ENCODE measurements around the gene EZH1. TPM values are rescaled to one million over a fixed set of nuclear protein-coding genes. Genes with fewer than 3 reads are reported as not detected.
A peak's percentile ranks its signal among the peaks of the same experiment; 100 is the strongest.

EZH1 gene
- total RNA-seq, 1 experiment from 2014 or later, result 22.4 TPM

GRCh38 chr17:42779304-42779935 lies 34.6 kb upstream of the EZH1 start (continued):
- no peak for TF ChIP-seq ESRRA (CRISPR knock-in tag; IDR thresholded peaks at IDR 0.05; ENCODE audit: borderline replicate concordance)

- H3K36me3 Mint-ChIP-seq, result peaks cover 30% of the 10 kb centered on the region
- H3K27ac Mint-ChIP-seq, result no peak overlapping the region
- peaks cover 25% of the 10 kb centered on the region for H3K4me1 Mint-ChIP-seq
- no peak overlapping the region for H3K4me3 Mint-ChIP-seq
- ATAC-seq (no peak), DNase-seq (ENCODE audit: low spot score) (no peak)
- TF ChIP-seq HMGA2 (CRISPR knock-in tag; IDR thresholded peaks at IDR 0.05) (no peak), NFYB (CRISPR knock-in tag; conservative IDR thresholded peaks at IDR 0.05; ENCODE audit: low read depth) (no peak)
- TF ChIP-seq, protein P1, sequence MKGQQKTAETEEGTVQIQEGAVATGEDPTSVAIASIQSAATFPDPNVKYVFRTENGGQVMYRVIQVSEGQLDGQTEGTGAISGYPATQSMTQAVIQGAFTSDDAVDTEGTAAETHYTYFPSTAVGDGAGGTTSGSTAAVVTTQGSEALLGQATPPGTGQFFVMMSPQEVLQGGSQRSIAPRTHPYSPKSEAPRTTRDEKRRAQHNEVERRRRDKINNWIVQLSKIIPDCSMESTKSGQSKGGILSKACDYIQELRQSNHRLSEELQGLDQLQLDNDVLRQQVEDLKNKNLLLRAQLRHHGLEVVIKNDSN (CRISPR knock-in tag; IDR thresholded peaks at IDR 0.05), result no peak
- peaks cover 29% of the 10 kb centered on the region for H3K27me3 Mint-ChIP-seq (ENCODE audit: low read depth)
- ChIA-PET CTCF (no interaction called here), POLR2A (no interaction called here)
- H3K9me3 Mint-ChIP-seq, result no peaks in the 10 kb centered on the region
These were observed 33.7 kb upstream of the EZH1 start for GRCh38 chr17:42778570-42778969.

DNA sequence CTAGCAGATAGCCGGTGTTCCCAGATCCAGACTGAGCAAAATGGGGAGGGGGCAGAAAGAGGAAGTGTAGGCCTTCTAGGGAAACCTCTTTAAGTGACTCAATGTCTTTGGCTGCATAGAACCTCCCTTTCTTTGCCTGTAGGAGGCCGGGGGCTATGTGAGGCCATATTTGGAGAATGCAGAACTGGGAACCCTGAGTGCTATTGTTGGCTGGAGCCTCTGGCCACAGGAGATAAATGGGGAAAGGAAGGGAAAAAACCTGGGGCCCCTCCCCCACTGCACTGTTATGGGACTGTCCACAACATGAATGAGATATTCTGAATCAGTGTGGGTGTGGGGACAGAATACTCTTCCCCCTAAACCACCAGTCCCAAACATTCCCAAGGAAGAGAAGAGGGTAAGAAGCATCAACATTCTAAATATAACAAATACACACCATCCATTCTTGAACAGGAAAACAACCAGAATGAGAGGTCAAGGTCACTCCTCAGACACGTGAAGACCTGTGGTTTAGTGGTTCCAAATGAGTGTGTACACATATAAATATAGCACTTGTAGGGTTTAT lies 30.8 kb upstream of the EZH1 start:
- ChIA-PET POLR2A (no interaction called here), CTCF (no interaction called here)
- DNase-seq (ENCODE audit: low spot score) (no peak), ATAC-seq (no peak)
- Mint-ChIP-seq H3K4me3 (peak overlapping the region; percentile 99; the same call in 1 of the 2 replicates), H3K27ac (no peak overlapping the region), H3K36me3 (peaks cover 30% of the 10 kb centered on the region), H3K9me3 (no peaks in the 10 kb centered on the region), H3K4me1 (peaks cover 15% of the 10 kb centered on the region), H3K27me3 (ENCODE audit: low read depth) (no peaks in the 10 kb centered on the region)
- TF ChIP-seq, protein P2, sequence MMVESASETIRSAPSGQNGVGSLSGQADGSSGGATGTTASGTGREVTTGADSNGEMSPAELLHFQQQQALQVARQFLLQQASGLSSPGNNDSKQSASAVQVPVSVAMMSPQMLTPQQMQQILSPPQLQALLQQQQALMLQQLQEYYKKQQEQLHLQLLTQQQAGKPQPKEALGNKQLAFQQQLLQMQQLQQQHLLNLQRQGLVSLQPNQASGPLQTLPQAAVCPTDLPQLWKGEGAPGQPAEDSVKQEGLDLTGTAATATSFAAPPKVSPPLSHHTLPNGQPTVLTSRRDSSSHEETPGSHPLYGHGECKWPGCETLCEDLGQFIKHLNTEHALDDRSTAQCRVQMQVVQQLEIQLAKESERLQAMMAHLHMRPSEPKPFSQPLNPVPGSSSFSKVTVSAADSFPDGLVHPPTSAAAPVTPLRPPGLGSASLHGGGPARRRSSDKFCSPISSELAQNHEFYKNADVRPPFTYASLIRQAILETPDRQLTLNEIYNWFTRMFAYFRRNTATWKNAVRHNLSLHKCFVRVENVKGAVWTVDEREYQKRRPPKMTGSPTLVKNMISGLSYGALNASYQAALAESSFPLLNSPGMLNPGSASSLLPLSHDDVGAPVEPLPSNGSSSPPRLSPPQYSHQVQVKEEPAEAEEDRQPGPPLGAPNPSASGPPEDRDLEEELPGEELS (CRISPR knock-in tag; IDR thresholded peaks at IDR 0.05), result no peak
- TF ChIP-seq, protein P3, sequence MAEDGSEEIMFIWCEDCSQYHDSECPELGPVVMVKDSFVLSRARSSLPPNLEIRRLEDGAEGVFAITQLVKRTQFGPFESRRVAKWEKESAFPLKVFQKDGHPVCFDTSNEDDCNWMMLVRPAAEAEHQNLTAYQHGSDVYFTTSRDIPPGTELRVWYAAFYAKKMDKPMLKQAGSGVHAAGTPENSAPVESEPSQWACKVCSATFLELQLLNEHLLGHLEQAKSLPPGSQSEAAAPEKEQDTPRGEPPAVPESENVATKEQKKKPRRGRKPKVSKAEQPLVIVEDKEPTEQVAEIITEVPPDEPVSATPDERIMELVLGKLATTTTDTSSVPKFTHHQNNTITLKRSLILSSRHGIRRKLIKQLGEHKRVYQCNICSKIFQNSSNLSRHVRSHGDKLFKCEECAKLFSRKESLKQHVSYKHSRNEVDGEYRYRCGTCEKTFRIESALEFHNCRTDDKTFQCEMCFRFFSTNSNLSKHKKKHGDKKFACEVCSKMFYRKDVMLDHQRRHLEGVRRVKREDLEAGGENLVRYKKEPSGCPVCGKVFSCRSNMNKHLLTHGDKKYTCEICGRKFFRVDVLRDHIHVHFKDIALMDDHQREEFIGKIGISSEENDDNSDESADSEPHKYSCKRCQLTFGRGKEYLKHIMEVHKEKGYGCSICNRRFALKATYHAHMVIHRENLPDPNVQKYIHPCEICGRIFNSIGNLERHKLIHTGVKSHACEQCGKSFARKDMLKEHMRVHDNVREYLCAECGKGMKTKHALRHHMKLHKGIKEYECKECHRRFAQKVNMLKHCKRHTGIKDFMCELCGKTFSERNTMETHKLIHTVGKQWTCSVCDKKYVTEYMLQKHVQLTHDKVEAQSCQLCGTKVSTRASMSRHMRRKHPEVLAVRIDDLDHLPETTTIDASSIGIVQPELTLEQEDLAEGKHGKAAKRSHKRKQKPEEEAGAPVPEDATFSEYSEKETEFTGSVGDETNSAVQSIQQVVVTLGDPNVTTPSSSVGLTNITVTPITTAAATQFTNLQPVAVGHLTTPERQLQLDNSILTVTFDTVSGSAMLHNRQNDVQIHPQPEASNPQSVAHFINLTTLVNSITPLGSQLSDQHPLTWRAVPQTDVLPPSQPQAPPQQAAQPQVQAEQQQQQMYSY (CRISPR knock-in tag; IDR thresholded peaks at IDR 0.05), result no peak
- no peak for TF ChIP-seq SP1 (CRISPR knock-in tag; conservative IDR thresholded peaks at IDR 0.05)
- no peak for TF ChIP-seq ZNF532 (CRISPR knock-in tag; IDR thresholded peaks at IDR 0.05; ENCODE audit: borderline replicate concordance)
- no peak for TF ChIP-seq TEAD4 (CRISPR knock-in tag; IDR thresholded peaks at IDR 0.05)
- no peak for TF ChIP-seq ARID4B (CRISPR knock-in tag; IDR thresholded peaks at IDR 0.05; ENCODE audit: borderline replicate concordance)
- no peak for TF ChIP-seq USF2 (CRISPR knock-in tag; IDR thresholded peaks at IDR 0.05)
- no peak for TF ChIP-seq E2F5 (CRISPR knock-in tag; IDR thresholded peaks at IDR 0.05)
- no peak for TF ChIP-seq ZNF396 (CRISPR knock-in tag; IDR thresholded peaks at IDR 0.05; ENCODE audit: borderline replicate concordance)

All from WTC11 (cell line).